Measurements from ENCODE around the gene PEAR1.

PEAR1 gene

DNA sequence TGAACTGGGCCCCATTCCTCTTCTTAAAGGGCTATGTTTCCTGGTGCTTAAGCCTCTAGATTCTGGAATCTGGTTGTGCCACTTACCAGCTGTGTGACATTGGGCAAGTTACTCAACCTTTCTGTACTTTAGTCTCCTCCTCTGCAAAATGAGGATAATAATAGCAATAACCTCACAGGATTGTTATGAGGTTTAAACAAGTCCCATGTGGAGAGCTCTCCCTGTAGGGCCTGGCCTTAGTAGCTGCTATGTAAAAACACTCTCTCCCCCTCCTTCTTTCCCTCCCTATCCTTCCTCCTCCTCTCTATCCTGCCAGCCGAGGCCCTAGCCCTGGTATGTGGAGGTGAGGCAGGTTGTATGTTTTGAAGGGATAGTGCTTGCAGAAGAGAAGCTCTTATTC lies 8.2 kb upstream of the PEAR1 start:
- H3K4me1 ChIP-seq (ENCODE audit: control insufficient read depth, insufficient read depth, low read depth, low read length), result no peaks in the 10 kb centered on the region
- H3K9ac ChIP-seq (ENCODE audit: low read length), result no peak overlapping the region
- DNase-seq, result no peak
- no peak overlapping the region for H2BK5ac ChIP-seq (ENCODE audit: low read depth, low read length, poor library complexity, severe bottlenecking)
- no peak overlapping the region for H3K4me2 ChIP-seq (ENCODE audit: low read length, poor library complexity, severe bottlenecking)
- H2AFZ ChIP-seq (ENCODE audit: low read depth, low read length), result no peak overlapping the region
- H2BK120ac ChIP-seq (ENCODE audit: low read depth, low read length), result no peak overlapping the region
- H3K9me3 ChIP-seq (ENCODE audit: control insufficient read depth, low read length), result no peaks in the 10 kb centered on the region
- H3K27ac ChIP-seq (ENCODE audit: low read length, poor library complexity, severe bottlenecking), result no peak overlapping the region
- H3K18ac ChIP-seq (ENCODE audit: low read depth in 1 of 2, low read length in 2 of 2), result no peak overlapping the region
- H2AK5ac ChIP-seq (ENCODE audit: low read length, severe bottlenecking), result no peak overlapping the region
- H4K91ac ChIP-seq (ENCODE audit: low read length), result no peak overlapping the region
- WGBS, result no CpG with 5 or more reads among the region's 1 CpG
- no peak overlapping the region for H4K8ac ChIP-seq (ENCODE audit: low read length)
- no peak overlapping the region for H3K4ac ChIP-seq (ENCODE audit: low read depth in 1 of 2, low read length in 2 of 2)
- no peak overlapping the region for H2BK15ac ChIP-seq (ENCODE audit: low read depth, poor library complexity, severe bottlenecking)
- no peak overlapping the region for H2BK12ac ChIP-seq (ENCODE audit: low read length in 2 of 2)
- peaks cover 0 to 3% of the 10 kb centered on the region in 2 experiments for H3K36me3 ChIP-seq (ENCODE audit: control insufficient read depth in 1 of 2, insufficient read depth in 2 of 2, low read depth in 1 of 2, low read length in 2 of 2)
- H3K79me1 ChIP-seq (replicated peaks; ENCODE audit: low read length, poor library complexity, severe bottlenecking), result no peaks in the 10 kb centered on the region
- no peak overlapping the region for H3K14ac ChIP-seq (ENCODE audit: low read length in 2 of 2)
- H3K27me3 ChIP-seq (ENCODE audit: control insufficient read depth in 1 of 2, insufficient read depth in 1 of 2, low read length in 2 of 2), result peaks cover 73 to 85% of the 10 kb centered on the region in 2 experiments
- H3K23ac ChIP-seq (ENCODE audit: low read length in 2 of 2), result no peak overlapping the region
- H3K4me3 ChIP-seq (ENCODE audit: insufficient read depth in 1 of 2, low read depth in 1 of 2, low read length in 2 of 2), result no peak overlapping the region

DNA sequence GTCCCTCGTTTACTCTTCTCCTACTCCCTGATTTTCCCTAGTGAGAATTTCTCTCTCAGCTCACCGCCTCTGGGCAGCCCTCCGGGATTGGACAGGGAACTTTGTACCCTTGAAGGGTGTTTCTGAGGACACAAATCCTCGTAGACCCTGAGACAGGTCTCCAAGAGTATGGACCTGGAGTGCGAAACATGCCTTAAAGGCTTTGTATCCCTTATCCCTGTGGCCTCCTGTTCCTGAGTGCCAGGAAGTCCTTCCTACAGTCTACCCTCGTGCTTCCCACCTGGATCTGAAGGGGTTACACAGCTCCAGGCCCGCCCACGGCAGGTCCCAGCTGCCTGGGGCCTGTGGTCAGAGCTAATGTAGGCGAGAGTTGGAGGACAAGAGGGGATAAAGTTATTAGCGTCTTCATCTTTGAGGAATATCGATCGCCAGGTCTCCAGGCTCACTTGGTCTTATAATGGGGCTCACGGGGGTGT lies 7.6 kb upstream of the PEAR1 start:
- no peak overlapping the region for H2AK5ac ChIP-seq (ENCODE audit: low read length, severe bottlenecking)
- H3K36me3 ChIP-seq (ENCODE audit: control insufficient read depth in 1 of 2, insufficient read depth in 2 of 2, low read depth in 1 of 2, low read length in 2 of 2), result peaks cover 0 to 3% of the 10 kb centered on the region in 2 experiments
- H3K27me3 ChIP-seq (ENCODE audit: control insufficient read depth in 1 of 2, insufficient read depth in 1 of 2, low read length in 2 of 2), result peaks cover 68 to 79% of the 10 kb centered on the region in 2 experiments
- H2BK5ac ChIP-seq (ENCODE audit: low read depth, low read length, poor library complexity, severe bottlenecking), result no peak overlapping the region
- no peak overlapping the region for H2BK12ac ChIP-seq (ENCODE audit: low read length in 2 of 2)
- no peaks in the 10 kb centered on the region for H3K9me3 ChIP-seq (ENCODE audit: control insufficient read depth, low read length)
- WGBS, result 70% methylated on average over 9 of the region's 13 CpGs
- H3K4me3 ChIP-seq (ENCODE audit: insufficient read depth in 1 of 2, low read depth in 1 of 2, low read length in 2 of 2), result no peak overlapping the region
- no peak overlapping the region for H3K9ac ChIP-seq (ENCODE audit: low read length)
- H3K14ac ChIP-seq (ENCODE audit: low read length in 2 of 2), result no peak overlapping the region
- H3K79me1 ChIP-seq (replicated peaks; ENCODE audit: low read length, poor library complexity, severe bottlenecking), result no peaks in the 10 kb centered on the region
- no peak overlapping the region for H3K27ac ChIP-seq (ENCODE audit: low read length, poor library complexity, severe bottlenecking)
- no peak overlapping the region for H2BK120ac ChIP-seq (ENCODE audit: low read depth, low read length)
- H3K4ac ChIP-seq (ENCODE audit: low read depth in 1 of 2, low read length in 2 of 2), result no peak overlapping the region
- no peak for DNase-seq
- no peak overlapping the region for H2AFZ ChIP-seq (ENCODE audit: low read depth, low read length)
- H4K8ac ChIP-seq (ENCODE audit: low read length), result no peak overlapping the region
- no peak overlapping the region for H3K18ac ChIP-seq (ENCODE audit: low read depth in 1 of 2, low read length in 2 of 2)
- no peak overlapping the region for H3K23ac ChIP-seq (ENCODE audit: low read length in 2 of 2)
- no peaks in the 10 kb centered on the region for H3K4me1 ChIP-seq (ENCODE audit: control insufficient read depth, insufficient read depth, low read depth, low read length)
- H4K91ac ChIP-seq (ENCODE audit: low read length), result no peak overlapping the region
- H2BK15ac ChIP-seq (ENCODE audit: low read depth, poor library complexity, severe bottlenecking), result no peak overlapping the region
- no peak overlapping the region for H3K4me2 ChIP-seq (ENCODE audit: low read length, poor library complexity, severe bottlenecking)

DNA sequence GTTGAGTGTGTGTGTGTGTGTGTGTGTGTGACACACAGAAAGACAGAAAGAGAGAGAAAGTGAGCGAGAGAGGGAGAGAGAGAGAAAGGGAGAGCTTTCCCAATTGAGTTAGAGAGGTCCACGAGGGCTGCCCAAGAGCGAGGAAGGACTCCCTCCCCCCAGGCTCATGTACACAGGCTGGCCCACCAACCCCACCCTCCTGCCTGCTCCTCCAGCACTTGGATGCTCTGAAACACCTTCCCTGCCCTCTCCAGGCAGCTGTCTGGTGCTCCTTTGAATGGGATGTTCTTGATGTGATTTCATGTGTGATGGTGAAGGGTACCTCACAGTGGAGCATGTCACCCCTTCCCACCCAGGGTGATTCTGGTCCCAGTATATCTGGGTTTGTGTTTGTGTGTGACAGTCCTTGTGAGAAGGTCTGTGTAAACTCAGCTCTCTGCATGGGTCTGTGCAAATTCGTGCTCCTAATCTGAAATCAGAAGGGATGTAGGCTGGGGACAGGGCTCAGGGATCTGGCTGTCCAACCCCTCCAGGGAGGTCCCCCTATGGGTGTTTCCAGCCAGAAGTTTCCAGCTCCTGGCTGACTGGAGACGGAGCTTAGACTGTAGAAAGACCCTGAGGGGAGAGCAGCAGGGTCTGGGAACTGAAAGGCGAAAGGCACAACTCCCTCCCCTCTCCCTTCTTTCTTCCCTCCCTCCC lies 6.8 kb upstream of the PEAR1 start:
- Histone ChIP-seq H3K4me3 (ENCODE audit: insufficient read depth in 1 of 2, low read depth in 1 of 2, low read length in 2 of 2) (no peak overlapping the region), H4K8ac (ENCODE audit: low read length) (no peak overlapping the region), H3K4ac (ENCODE audit: low read depth in 1 of 2, low read length in 2 of 2) (peak overlapping the region in 1 of 2 experiments; percentile 52), H3K4me1 (ENCODE audit: control insufficient read depth, insufficient read depth, low read depth, low read length) (no peaks in the 10 kb centered on the region), H2BK120ac (ENCODE audit: low read depth, low read length) (no peak overlapping the region), H4K91ac (ENCODE audit: low read length) (no peak overlapping the region), H3K14ac (ENCODE audit: low read length in 2 of 2) (no peak overlapping the region), H3K18ac (ENCODE audit: low read depth in 1 of 2, low read length in 2 of 2) (no peak overlapping the region), H3K9ac (ENCODE audit: low read length) (no peak overlapping the region), H3K4me2 (ENCODE audit: low read length, poor library complexity, severe bottlenecking) (no peak overlapping the region), H2AK5ac (ENCODE audit: low read length, severe bottlenecking) (no peak overlapping the region), H3K9me3 (ENCODE audit: control insufficient read depth, low read length) (no peaks in the 10 kb centered on the region), H3K36me3 (ENCODE audit: control insufficient read depth in 1 of 2, insufficient read depth in 2 of 2, low read depth in 1 of 2, low read length in 2 of 2) (peaks cover 0 to 3% of the 10 kb centered on the region in 2 experiments), H2BK12ac (ENCODE audit: low read length in 2 of 2) (no peak overlapping the region), H3K79me1 (replicated peaks; ENCODE audit: low read length, poor library complexity, severe bottlenecking) (no peaks in the 10 kb centered on the region), H2BK15ac (ENCODE audit: low read depth, poor library complexity, severe bottlenecking) (no peak overlapping the region), H2BK5ac (ENCODE audit: low read depth, low read length, poor library complexity, severe bottlenecking) (no peak overlapping the region), H3K27me3 (ENCODE audit: control insufficient read depth in 1 of 2, insufficient read depth in 1 of 2, low read length in 2 of 2) (peaks cover 60 to 70% of the 10 kb centered on the region in 2 experiments), H3K27ac (ENCODE audit: low read length, poor library complexity, severe bottlenecking) (no peak overlapping the region), H2AFZ (ENCODE audit: low read depth, low read length) (no peak overlapping the region), H3K23ac (ENCODE audit: low read length in 2 of 2) (no peak overlapping the region)
- 14% methylated on average over 2 of the region's 6 CpGs for WGBS
- DNase-seq, result no peak

DNA sequence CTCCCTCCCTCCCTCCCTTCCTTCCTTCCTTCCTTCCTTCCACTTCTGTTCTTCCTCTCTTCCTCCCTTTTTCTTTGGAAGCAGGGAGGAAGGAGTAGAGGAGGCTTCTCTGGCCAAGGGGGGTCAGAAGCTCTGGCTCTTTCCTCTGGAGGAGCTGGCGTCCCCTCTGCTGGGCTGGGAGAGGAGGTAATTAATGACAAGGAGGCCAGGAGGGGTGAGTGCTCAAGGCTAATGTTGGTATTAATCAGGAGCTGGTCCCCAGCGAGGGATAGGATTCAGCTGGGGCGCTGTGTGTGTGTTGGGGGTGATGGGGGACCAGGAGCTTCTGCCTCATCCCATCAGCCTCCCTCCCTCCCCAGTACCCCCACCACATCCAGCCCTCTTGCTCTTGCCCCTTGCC lies 6.2 kb upstream of the PEAR1 start:
- no peak overlapping the region for H2AFZ ChIP-seq (ENCODE audit: low read depth, low read length)
- no peak overlapping the region for H3K9ac ChIP-seq (ENCODE audit: low read length)
- H3K36me3 ChIP-seq (ENCODE audit: control insufficient read depth in 1 of 2, insufficient read depth in 2 of 2, low read depth in 1 of 2, low read length in 2 of 2), result peaks cover 0 to 3% of the 10 kb centered on the region in 2 experiments
- no peak overlapping the region for H3K4ac ChIP-seq (ENCODE audit: low read depth in 1 of 2, low read length in 2 of 2)
- no peak for DNase-seq
- H3K27ac ChIP-seq (ENCODE audit: low read length, poor library complexity, severe bottlenecking), result no peak overlapping the region
- H3K14ac ChIP-seq (ENCODE audit: low read length in 2 of 2), result no peak overlapping the region
- H2BK120ac ChIP-seq (ENCODE audit: low read depth, low read length), result no peak overlapping the region
- H3K18ac ChIP-seq (ENCODE audit: low read depth in 1 of 2, low read length in 2 of 2), result no peak overlapping the region
- H3K27me3 ChIP-seq (ENCODE audit: control insufficient read depth in 1 of 2, insufficient read depth in 1 of 2, low read length in 2 of 2), result peaks cover 54 to 65% of the 10 kb centered on the region in 2 experiments
- H3K23ac ChIP-seq (ENCODE audit: low read length in 2 of 2), result no peak overlapping the region
- H2BK12ac ChIP-seq (ENCODE audit: low read length in 2 of 2), result no peak overlapping the region
- H2BK5ac ChIP-seq (ENCODE audit: low read depth, low read length, poor library complexity, severe bottlenecking), result no peak overlapping the region
- no peaks in the 10 kb centered on the region for H3K4me1 ChIP-seq (ENCODE audit: control insufficient read depth, insufficient read depth, low read depth, low read length)
- H4K8ac ChIP-seq (ENCODE audit: low read length), result no peak overlapping the region
- H3K4me2 ChIP-seq (ENCODE audit: low read length, poor library complexity, severe bottlenecking), result no peak overlapping the region
- H2BK15ac ChIP-seq (ENCODE audit: low read depth, poor library complexity, severe bottlenecking), result no peak overlapping the region
- no peak overlapping the region for H2AK5ac ChIP-seq (ENCODE audit: low read length, severe bottlenecking)
- no peak overlapping the region for H3K4me3 ChIP-seq (ENCODE audit: insufficient read depth in 1 of 2, low read depth in 1 of 2, low read length in 2 of 2)
- no peaks in the 10 kb centered on the region for H3K79me1 ChIP-seq (replicated peaks; ENCODE audit: low read length, poor library complexity, severe bottlenecking)
- 0% methylated on average over 1 of the region's 3 CpGs for WGBS
- H4K91ac ChIP-seq (ENCODE audit: low read length), result no peak overlapping the region
- no peaks in the 10 kb centered on the region for H3K9me3 ChIP-seq (ENCODE audit: control insufficient read depth, low read length)

Data from mesenchymal stem cell (in vitro differentiated cells and primary cell).